HepG2 (cell line): Measurements from ENCODE around the gene THRB. TPM values are rescaled to one million over a fixed set of nuclear protein-coding genes. Genes with fewer than 3 reads are reported as not detected.

Source experiments
- ATF7 ChIP-seq, 2 experiments: fragments of 450-650 bp in 1 of 2; sonication (generic) in 1 of 2; formaldehyde crosslinking in 1 of 2; IDR thresholded peaks; 2 replicates each; pipeline versions ENCODE4 v1.4.0 to v1.6.1; 2016 to 2020; ENCODE audit warnings: antibody characterized with exemption in 1 of 2, mild to moderate bottlenecking in 1 of 2, missing genetic modification reagents in 1 of 2
- CENPX ChIP-seq: sonication (generic); formaldehyde crosslinking; IDR thresholded peaks from 2 replicates; pipeline ENCODE4 v1.9.0; 2021; ENCODE audit warnings: mild to moderate bottlenecking, missing genetic modification reagents, moderate library complexity
- FOXP1 ChIP-seq, 2 experiments: fragments of 450-650 bp in 1 of 2; IDR thresholded peaks; 2 replicates each; pipeline ENCODE4 v1.6.1; 2017 to 2018; ENCODE audit warnings: antibody characterized with exemption in 1 of 2
- GATA4 ChIP-seq: sonication (generic); IDR thresholded peaks from 2 replicates; pipeline ENCODE4 v1.6.1; 2016; ENCODE audit warnings: antibody characterized with exemption, low read depth, borderline replicate concordance
- HOXA9 ChIP-seq: sonication (generic); formaldehyde crosslinking; IDR thresholded peaks from 2 replicates; pipeline ENCODE4 v1.8.1; 2022; ENCODE audit warnings: missing genetic modification reagents, mild to moderate bottlenecking, moderate library complexity, borderline replicate concordance
- MED1 ChIP-seq: sonication (generic); formaldehyde crosslinking; IDR thresholded peaks from 2 replicates; pipeline ENCODE4 v1.4.0; 2020; ENCODE audit warnings: missing genetic modification reagents
- MYC ChIP-seq: sonication (generic); formaldehyde crosslinking; IDR thresholded peaks from 2 replicates; pipeline ENCODE4 v1.9.0; 2021; ENCODE audit warnings: missing genetic modification reagents, borderline replicate concordance
- RARG ChIP-seq: sonication (generic); formaldehyde crosslinking; IDR thresholded peaks from 2 replicates; pipeline ENCODE4 v1.4.0; 2020; ENCODE audit warnings: low read depth, mild to moderate bottlenecking, missing genetic modification reagents
- ZNF768 ChIP-seq: sonication (generic); formaldehyde crosslinking; IDR thresholded peaks from 2 replicates; pipeline ENCODE4 v1.4.0; 2020; ENCODE audit warnings: missing genetic modification reagents
- polyA plus RNA-seq, 8 experiments: library from polyadenylated mRNA; depleted of rRNA in 3 of 8; stranded (reverse) in 7 of 8; unstranded in 1 of 8; fragments of >200 nt; fragmentation: Illumina TruSeq in 4 of 8; extraction: Trizol in 4 of 8; gene quantifications; 2 replicates each; pipeline versions ENCODE4 v1.2.1 to v1.2.3, GENCODE V29; 2011 to 2016; ENCODE audit warnings: low read depth in 4 of 8, missing spikeins in 1 of 8, mixed read lengths in 1 of 8; ENCODE audit not compliant: insufficient read depth in 1 of 8
- total RNA-seq, 5 experiments: library from RNA; depleted of rRNA; stranded (reverse); fragments of >200 nt; fragmentation: Illumina TruSeq; extraction: Trizol; gene quantifications; 2 replicates each; pipeline ENCODE4 v1.2.3, GENCODE V29; 2016; ENCODE audit warnings: low read depth in 1 of 5
- TF ChIP-seq, protein P1 (sequence below): sonication (generic); formaldehyde crosslinking; IDR thresholded peaks from 2 replicates; pipeline ENCODE4 v1.4.0; 2020; ENCODE audit warnings: missing genetic modification reagents, mild to moderate bottlenecking, borderline replicate concordance
- TF ChIP-seq, protein P2 (sequence below): IDR thresholded peaks from 2 replicates; pipeline ENCODE4 v1.6.1; 2016
- TF ChIP-seq, protein P3 (sequence below): sonication (generic); formaldehyde crosslinking; IDR thresholded peaks from 2 replicates; pipeline ENCODE4 v1.5.0; 2020; ENCODE audit warnings: mild to moderate bottlenecking, missing genetic modification reagents, borderline replicate concordance

THRB gene
- total and polyA plus RNA-seq, 2 of the 13 experiments (the other 11 are each of a cell fraction or from before 2014, with no cell fraction given) = 4.7 to 22.7 TPM

DNA sequence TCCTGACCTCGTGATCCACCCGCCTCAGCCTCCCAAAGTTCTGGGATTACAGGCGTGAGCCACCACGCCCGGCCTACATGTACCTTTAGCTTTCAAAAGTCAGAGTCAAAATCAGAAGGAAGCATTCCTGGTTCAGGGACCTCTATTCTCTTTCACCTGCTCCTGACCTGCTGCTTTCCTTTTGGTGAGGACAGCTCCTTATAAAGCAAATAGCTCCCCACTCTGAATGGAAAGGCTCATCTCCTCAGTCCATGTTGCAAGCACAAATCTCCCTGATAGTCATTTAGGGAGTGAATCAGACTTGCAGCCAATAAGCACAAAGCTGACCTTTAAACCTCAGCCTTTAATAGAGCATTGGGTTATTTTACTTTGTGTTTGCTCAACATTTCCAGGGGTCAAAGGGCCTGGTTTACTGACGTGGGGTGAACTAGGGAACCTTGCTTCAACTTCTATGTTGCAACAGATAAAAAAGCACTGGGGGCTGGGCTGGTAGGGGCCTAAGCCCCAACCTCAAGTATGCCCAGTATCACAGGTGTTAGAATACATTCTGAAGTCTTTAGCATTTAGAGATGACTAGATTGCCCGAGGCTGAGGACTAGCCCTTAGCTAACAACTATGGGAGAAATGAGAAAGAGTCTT is 43.1 kb downstream of the THRB start (continued):
- peak; percentile 57; the same call in 1 of the 2 replicates for TF ChIP-seq ATF7 (IDR thresholded peaks at IDR 0.05)
- TF ChIP-seq ATF7 (CRISPR knock-in tag; IDR thresholded peaks at IDR 0.05) = no peak; the same call in 1 of the 2 replicates
- TF ChIP-seq FOXP1 (IDR thresholded peaks at IDR 0.05) = no peak
- TF ChIP-seq FOXP1 (CRISPR knock-in tag; IDR thresholded peaks at IDR 0.05) = peak; percentile 87
- no peak for TF ChIP-seq RARG (CRISPR knock-in tag)
- TF ChIP-seq GATA4 = peak; percentile 60; the same call in 1 of the 2 replicates
- TF ChIP-seq, protein P1, sequence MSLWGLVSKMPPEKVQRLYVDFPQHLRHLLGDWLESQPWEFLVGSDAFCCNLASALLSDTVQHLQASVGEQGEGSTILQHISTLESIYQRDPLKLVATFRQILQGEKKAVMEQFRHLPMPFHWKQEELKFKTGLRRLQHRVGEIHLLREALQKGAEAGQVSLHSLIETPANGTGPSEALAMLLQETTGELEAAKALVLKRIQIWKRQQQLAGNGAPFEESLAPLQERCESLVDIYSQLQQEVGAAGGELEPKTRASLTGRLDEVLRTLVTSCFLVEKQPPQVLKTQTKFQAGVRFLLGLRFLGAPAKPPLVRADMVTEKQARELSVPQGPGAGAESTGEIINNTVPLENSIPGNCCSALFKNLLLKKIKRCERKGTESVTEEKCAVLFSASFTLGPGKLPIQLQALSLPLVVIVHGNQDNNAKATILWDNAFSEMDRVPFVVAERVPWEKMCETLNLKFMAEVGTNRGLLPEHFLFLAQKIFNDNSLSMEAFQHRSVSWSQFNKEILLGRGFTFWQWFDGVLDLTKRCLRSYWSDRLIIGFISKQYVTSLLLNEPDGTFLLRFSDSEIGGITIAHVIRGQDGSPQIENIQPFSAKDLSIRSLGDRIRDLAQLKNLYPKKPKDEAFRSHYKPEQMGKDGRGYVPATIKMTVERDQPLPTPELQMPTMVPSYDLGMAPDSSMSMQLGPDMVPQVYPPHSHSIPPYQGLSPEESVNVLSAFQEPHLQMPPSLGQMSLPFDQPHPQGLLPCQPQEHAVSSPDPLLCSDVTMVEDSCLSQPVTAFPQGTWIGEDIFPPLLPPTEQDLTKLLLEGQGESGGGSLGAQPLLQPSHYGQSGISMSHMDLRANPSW (CRISPR knock-in tag) = peak; percentile 96
- TF ChIP-seq CENPX (CRISPR knock-in tag) = no peak
- no peak for TF ChIP-seq ZNF768 (CRISPR knock-in tag)
- peak; percentile 92 for TF ChIP-seq MED1 (CRISPR knock-in tag)
- no peak for TF ChIP-seq MYC (CRISPR knock-in tag)
- TF ChIP-seq, protein P2, sequence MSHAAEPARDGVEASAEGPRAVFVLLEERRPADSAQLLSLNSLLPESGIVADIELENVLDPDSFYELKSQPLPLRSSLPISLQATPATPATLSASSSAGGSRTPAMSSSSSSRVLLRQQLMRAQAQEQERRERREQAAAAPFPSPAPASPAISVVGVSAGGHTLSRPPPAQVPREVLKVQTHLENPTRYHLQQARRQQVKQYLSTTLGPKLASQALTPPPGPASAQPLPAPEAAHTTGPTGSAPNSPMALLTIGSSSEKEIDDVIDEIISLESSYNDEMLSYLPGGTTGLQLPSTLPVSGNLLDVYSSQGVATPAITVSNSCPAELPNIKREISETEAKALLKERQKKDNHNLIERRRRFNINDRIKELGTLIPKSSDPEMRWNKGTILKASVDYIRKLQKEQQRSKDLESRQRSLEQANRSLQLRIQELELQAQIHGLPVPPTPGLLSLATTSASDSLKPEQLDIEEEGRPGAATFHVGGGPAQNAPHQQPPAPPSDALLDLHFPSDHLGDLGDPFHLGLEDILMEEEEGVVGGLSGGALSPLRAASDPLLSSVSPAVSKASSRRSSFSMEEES (CRISPR knock-in tag) = peak; percentile 11; the same call in 1 of the 2 replicates
- no peak; the same call in 1 of the 2 replicates for TF ChIP-seq HOXA9 (CRISPR knock-in tag)
- TF ChIP-seq, protein P3, sequence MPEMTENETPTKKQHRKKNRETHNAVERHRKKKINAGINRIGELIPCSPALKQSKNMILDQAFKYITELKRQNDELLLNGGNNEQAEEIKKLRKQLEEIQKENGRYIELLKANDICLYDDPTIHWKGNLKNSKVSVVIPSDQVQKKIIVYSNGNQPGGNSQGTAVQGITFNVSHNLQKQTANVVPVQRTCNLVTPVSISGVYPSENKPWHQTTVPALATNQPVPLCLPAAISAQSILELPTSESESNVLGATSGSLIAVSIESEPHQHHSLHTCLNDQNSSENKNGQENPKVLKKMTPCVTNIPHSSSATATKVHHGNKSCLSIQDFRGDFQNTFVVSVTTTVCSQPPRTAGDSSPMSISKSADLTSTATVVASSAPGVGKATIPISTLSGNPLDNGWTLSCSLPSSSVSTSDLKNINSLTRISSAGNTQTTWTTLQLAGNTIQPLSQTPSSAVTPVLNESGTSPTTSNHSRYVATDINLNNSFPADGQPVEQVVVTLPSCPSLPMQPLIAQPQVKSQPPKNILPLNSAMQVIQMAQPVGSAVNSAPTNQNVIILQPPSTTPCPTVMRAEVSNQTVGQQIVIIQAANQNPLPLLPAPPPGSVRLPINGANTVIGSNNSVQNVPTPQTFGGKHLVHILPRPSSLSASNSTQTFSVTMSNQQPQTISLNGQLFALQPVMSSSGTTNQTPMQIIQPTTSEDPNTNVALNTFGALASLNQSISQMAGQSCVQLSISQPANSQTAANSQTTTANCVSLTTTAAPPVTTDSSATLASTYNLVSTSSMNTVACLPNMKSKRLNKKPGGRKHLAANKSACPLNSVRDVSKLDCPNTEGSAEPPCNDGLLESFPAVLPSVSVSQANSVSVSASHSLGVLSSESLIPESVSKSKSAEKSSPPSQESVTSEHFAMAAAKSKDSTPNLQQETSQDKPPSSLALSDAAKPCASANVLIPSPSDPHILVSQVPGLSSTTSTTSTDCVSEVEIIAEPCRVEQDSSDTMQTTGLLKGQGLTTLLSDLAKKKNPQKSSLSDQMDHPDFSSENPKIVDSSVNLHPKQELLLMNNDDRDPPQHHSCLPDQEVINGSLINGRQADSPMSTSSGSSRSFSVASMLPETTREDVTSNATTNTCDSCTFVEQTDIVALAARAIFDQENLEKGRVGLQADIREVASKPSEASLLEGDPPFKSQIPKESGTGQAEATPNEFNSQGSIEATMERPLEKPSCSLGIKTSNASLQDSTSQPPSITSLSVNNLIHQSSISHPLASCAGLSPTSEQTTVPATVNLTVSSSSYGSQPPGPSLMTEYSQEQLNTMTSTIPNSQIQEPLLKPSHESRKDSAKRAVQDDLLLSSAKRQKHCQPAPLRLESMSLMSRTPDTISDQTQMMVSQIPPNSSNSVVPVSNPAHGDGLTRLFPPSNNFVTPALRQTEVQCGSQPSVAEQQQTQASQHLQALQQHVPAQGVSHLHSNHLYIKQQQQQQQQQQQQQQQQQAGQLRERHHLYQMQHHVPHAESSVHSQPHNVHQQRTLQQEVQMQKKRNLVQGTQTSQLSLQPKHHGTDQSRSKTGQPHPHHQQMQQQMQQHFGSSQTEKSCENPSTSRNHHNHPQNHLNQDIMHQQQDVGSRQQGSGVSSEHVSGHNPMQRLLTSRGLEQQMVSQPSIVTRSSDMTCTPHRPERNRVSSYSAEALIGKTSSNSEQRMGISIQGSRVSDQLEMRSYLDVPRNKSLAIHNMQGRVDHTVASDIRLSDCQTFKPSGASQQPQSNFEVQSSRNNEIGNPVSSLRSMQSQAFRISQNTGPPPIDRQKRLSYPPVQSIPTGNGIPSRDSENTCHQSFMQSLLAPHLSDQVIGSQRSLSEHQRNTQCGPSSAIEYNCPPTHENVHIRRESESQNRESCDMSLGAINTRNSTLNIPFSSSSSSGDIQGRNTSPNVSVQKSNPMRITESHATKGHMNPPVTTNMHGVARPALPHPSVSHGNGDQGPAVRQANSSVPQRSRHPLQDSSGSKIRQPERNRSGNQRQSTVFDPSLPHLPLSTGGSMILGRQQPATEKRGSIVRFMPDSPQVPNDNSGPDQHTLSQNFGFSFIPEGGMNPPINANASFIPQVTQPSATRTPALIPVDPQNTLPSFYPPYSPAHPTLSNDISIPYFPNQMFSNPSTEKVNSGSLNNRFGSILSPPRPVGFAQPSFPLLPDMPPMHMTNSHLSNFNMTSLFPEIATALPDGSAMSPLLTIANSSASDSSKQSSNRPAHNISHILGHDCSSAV (CRISPR knock-in tag) = no peak
